OCI-LY7 (cell line): ENCODE measurements around the gene DHPS. TPM values are rescaled to one million over a fixed set of nuclear protein-coding genes. Genes with fewer than 3 reads are reported as not detected.

Experiments used
- BruUV-seq: library from RNA; stranded (reverse); fragments of 400-500 nt; replicated peaks from 2 replicates; lab custom pipeline; 2021; lab: Mats Ljungman, UMichigan
- CTCF ChIA-PET: fragments of 300-600 bp; sonication (Branson Sonifier 250); formaldehyde crosslinking; loops from one replicate; lab custom pipeline; 2022; ENCODE audit warnings: antibody characterized with exemption; ENCODE audit not compliant: unreplicated experiment; lab: Charles Lee
- POLR2A ChIA-PET: fragments of 300-600 bp; sonication (Branson Sonifier 250); formaldehyde crosslinking; loops from one replicate; lab custom pipeline; 2022; ENCODE audit warnings: antibody characterized with exemption; lab: Charles Lee
- DNase-seq: peaks from one replicate; pipeline ENCODE4 v3.0.0-alpha.2; 2015; ENCODE audit warnings: low spot score
- H2AFZ ChIP-seq: fragments of 200-600 bp; sonication (generic), shearing (Covaris generic); 2 replicates; pipeline ENCODE4 v1.6.1; 2014; ENCODE audit warnings: mild to moderate bottlenecking, antibody characterized with exemption, low read length, moderate library complexity
- H3K27ac ChIP-seq: fragments of 200-600 bp; sonication (generic); 2 replicates; pipeline ENCODE4 v1.5.1; 2014; ENCODE audit warnings: mixed run types, low read depth, mild to moderate bottlenecking, moderate library complexity, low read length, inconsistent platforms; ENCODE audit not compliant: poor library complexity, severe bottlenecking
- H3K36me3 ChIP-seq: fragments of 200-600 bp; sonication (generic); 2 replicates; pipeline ENCODE4 v1.6.1; 2014; ENCODE audit warnings: mild to moderate bottlenecking, antibody characterized with exemption, low read length, moderate library complexity, mixed read lengths; ENCODE audit not compliant: insufficient read depth
- H3K4me1 ChIP-seq: fragments of 200-600 bp; sonication (generic); 2 replicates; pipeline ENCODE4 v1.5.1; 2014; ENCODE audit warnings: mild to moderate bottlenecking, low read length; ENCODE audit not compliant: insufficient read depth, poor library complexity, severe bottlenecking
- H3K4me2 ChIP-seq: fragments of 200-600 bp; sonication (generic); 2 replicates; pipeline ENCODE4 v1.6.1; 2014; ENCODE audit warnings: mild to moderate bottlenecking, low read length
- H3K4me3 ChIP-seq: fragments of 200-600 bp; sonication (generic); 2 replicates; pipeline ENCODE4 v1.5.1; 2014; ENCODE audit warnings: mild to moderate bottlenecking, low read depth, low read length; ENCODE audit not compliant: poor library complexity, severe bottlenecking
- H3K79me2 ChIP-seq: fragments of 200-600 bp; sonication (generic); 2 replicates; pipeline ENCODE4 v1.6.1; 2016; ENCODE audit warnings: low read depth, mild to moderate bottlenecking, low read length, moderate library complexity, mixed read lengths; ENCODE audit not compliant: insufficient read depth
- H3K9me2 ChIP-seq: fragments of 200-600 bp; sonication (generic); 2 replicates; pipeline ENCODE4 v1.6.1; 2016; ENCODE audit warnings: mild to moderate bottlenecking, low read length, mixed read lengths; ENCODE audit not compliant: insufficient read depth
- H3K9me3 ChIP-seq: fragments of 200-600 bp; sonication (generic); 2 replicates; pipeline ENCODE4 v1.6.1; 2014; ENCODE audit warnings: mild to moderate bottlenecking, mixed run types, low read length, mixed read lengths
- H4K20me1 ChIP-seq: fragments of 200-600 bp; sonication (generic); 2 replicates; pipeline ENCODE4 v1.6.1; 2014; ENCODE audit warnings: mild to moderate bottlenecking, antibody characterized with exemption, low read length, moderate library complexity, mixed read lengths; ENCODE audit not compliant: insufficient read depth
- EZH2phosphoT487 ChIP-seq: fragments of 200-600 bp; sonication (generic); IDR thresholded peaks from 2 replicates; pipeline ENCODE4 v1.6.1; 2018; ENCODE audit warnings: low read depth, borderline replicate concordance, mild to moderate bottlenecking, mixed run types, antibody characterized with exemption, low read length, moderate library complexity, mixed read lengths
- intact Hi-C: fragments of 100-400 bp; cut with micrococcal nuclease; formaldehyde crosslinking; loops from one replicate; pipeline ENCODE4 v1.10.0; 2022; ENCODE audit not compliant: unreplicated experiment
- total RNA-seq, 2 experiments: library from RNA; depleted of rRNA in 1 of 2; stranded (reverse); fragments of >200 nt in 1 of 2; shearing (Covaris generic) in 1 of 2; gene quantifications; 2 replicates each; pipeline ENCODE4 v1.2.3, GENCODE V29; 2014 to 2022
- TF ChIP-seq, protein P1 (sequence below): fragments of 200-600 bp; sonication (generic); conservative IDR thresholded peaks from 2 replicates; pipeline ENCODE4 v1.5.1; 2014; ENCODE audit warnings: mild to moderate bottlenecking, antibody characterized with exemption, low read length, moderate library complexity, mixed read lengths

The DHPS gene
- total RNA-seq, 2 experiments from 2014 or later = 101 to 102 TPM

DNA sequence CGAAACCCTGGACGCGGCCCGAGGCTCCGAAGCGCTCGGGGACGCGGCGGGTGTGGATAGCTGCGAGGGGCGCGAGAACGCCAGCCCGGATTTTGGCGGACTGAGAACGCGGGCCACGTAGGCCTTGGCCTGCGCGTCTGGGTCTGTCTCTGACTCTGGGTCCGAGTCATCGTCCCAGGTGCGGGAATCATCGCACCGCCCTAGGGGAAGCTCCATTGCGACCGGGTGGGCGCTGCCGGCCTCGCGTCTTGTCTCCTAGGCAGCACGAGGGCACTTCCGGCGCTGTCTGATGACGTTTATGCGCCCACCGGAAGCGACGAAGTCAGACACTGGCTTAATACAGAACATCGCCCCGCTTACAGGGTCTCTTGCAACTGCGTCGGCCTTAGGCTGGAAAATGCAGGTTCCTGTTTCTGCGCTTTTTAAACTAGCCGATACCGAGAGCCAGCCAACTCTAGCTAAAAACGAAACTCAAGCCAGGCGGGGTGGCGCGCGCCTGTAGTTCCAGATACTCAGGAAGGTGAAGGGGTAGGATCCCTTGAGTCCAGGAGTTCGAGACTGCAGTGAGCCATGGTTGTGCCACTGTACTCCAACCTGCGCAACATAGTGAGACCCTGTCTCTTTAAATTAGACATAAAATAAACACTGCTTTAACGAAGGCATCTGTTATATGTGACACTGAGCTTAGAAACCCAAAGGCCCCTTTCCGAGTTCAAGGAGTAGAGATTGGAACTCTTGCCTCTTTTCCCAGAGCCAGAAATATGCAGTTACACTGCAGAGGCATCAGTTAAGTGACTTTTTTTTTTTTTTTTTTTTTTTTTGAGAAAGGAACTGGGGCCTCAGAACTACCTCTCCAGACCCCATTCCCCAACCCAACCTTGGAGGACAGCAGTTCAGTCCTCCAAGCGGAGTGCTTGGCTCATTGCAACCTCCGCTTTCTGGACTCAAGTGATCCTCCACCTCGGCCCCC, 15.0 kb upstream of the DHPS start, which contains the start of gene FBXW9:
TSS of gene FBXW9 (minus strand) at position 266 of the 970 bp plus-strand sequence. CDS start at position 216, 50 bp downstream.
- DNase-seq = peak; percentile 97
- BruUV-seq = TSS peak; percentile 98
- no peak for TF ChIP-seq EZH2phosphoT487
- TF ChIP-seq, protein P1, sequence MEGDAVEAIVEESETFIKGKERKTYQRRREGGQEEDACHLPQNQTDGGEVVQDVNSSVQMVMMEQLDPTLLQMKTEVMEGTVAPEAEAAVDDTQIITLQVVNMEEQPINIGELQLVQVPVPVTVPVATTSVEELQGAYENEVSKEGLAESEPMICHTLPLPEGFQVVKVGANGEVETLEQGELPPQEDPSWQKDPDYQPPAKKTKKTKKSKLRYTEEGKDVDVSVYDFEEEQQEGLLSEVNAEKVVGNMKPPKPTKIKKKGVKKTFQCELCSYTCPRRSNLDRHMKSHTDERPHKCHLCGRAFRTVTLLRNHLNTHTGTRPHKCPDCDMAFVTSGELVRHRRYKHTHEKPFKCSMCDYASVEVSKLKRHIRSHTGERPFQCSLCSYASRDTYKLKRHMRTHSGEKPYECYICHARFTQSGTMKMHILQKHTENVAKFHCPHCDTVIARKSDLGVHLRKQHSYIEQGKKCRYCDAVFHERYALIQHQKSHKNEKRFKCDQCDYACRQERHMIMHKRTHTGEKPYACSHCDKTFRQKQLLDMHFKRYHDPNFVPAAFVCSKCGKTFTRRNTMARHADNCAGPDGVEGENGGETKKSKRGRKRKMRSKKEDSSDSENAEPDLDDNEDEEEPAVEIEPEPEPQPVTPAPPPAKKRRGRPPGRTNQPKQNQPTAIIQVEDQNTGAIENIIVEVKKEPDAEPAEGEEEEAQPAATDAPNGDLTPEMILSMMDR = no peak
- Histone ChIP-seq H3K9me2 (no peaks in the 10 kb centered on the region), H3K79me2 (no peaks in the 10 kb centered on the region), H2AFZ (peak within 1 kb of the TSS; percentile 68), H3K4me1 (peaks cover 13% of the 10 kb centered on the region), H3K4me3 (peak within 1 kb of the TSS; percentile 87), H4K20me1 (no peaks in the 10 kb centered on the region), H3K4me2 (peak within 1 kb of the TSS; percentile 88), H3K9me3 (no peaks in the 10 kb centered on the region), H3K27ac (peak within 1 kb of the TSS; percentile 87), H3K36me3 (peaks cover 44% of the 10 kb centered on the region)
- POLR2A ChIA-PET = interaction anchor here (0.7 to 1.9 kb wide), 3 partner anchors 15 to 41 kb away, joined by 3 to 5 read pairs (median 4); partner anchors contain the start of genes DHPS and GET3
- intact Hi-C loops = no loop called here
- CTCF ChIA-PET = no interaction called here

DNA sequence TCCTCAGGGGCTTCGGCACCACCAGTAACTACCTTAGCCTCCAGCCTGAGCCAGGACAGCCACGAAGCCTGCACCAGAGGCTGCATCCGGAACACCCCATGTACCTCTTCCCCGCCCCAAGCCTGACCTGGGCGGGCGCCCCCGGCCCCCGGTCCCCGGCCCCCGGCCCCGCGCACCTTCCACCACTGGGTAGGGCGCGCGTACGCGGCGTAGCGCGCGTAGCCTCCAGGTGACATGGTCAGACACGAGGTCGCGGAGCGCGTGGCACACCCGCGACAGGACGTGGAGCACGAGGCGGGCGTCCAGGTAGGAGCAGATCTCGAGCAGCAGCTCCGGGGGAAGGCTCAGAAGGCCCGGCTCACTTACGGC, 14.3 kb upstream of the DHPS start:
- Histone ChIP-seq H3K27ac (no peak overlapping the region), H3K4me2 (peak overlapping the region; percentile 88), H3K79me2 (no peaks in the 10 kb centered on the region), H2AFZ (peak overlapping the region; percentile 68), H3K9me3 (no peaks in the 10 kb centered on the region), H4K20me1 (no peaks in the 10 kb centered on the region), H3K9me2 (no peaks in the 10 kb centered on the region), H3K4me3 (peak overlapping the region; percentile 87), H3K4me1 (peaks cover 13% of the 10 kb centered on the region), H3K36me3 (peaks cover 37% of the 10 kb centered on the region)
- TF ChIP-seq, protein P1 = no peak
- TF ChIP-seq EZH2phosphoT487 = no peak
- POLR2A ChIA-PET = interaction anchor here (0.6 to 1.9 kb wide), 3 partner anchors 15 to 199 kb away, joined by 3 to 5 read pairs (median 4); partner anchors contain the start of genes DHPS and GET3
- no TSS peak for BruUV-seq
- intact Hi-C loops = no loop called here
- peak; percentile 18 for DNase-seq
- CTCF ChIA-PET = no interaction called here
